Right kidney (tissue), 1 donor: ENCODE data around the gene PHKB.

Experiments used
- DNase-seq: peaks from one replicate; pipeline ENCODE4 v3.0.0-alpha.2; 2016

Gene PHKB

GRCh38 chr16:47687694-47688093 is 226.6 kb downstream of the PHKB start:
- no peak for DNase-seq

GRCh38 chr16:47693226-47693625 is 232.1 kb downstream of the PHKB start:
- no peak for DNase-seq

- no peak for DNase-seq
These were observed 233.4 kb downstream of the PHKB start for GRCh38 chr16:47694543-47694942.

- no peak for DNase-seq
These were observed 234.6 kb downstream of the PHKB start for GRCh38 chr16:47695756-47696155.

GRCh38 chr16:47697826-47698225 is 236.7 kb downstream of the PHKB start:
- no peak for DNase-seq

- DNase-seq = no peak
These were observed 238.0 kb downstream of the PHKB start for GRCh38 chr16:47699106-47699505.

- no peak for DNase-seq
These were observed 239.9 kb downstream of the PHKB start for GRCh38 chr16:47700857-47701587.

GRCh38 chr16:47705266-47705665 is 244.1 kb downstream of the PHKB start:
- DNase-seq = peak; percentile 11

- DNase-seq = no peak
These were observed 250.7 kb downstream of the PHKB start for GRCh38 chr16:47711809-47712208.

- DNase-seq = no peak
These were observed 251.4 kb downstream of the PHKB start for GRCh38 chr16:47712276-47713224.

GRCh38 chr16:47713225-47713595 is 252.1 kb downstream of the PHKB start:
- DNase-seq = no peak

GRCh38 chr16:47715442-47716083 is 254.4 kb downstream of the PHKB start:
- DNase-seq = no peak

- no peak for DNase-seq
These were observed 255.4 kb downstream of the PHKB start for GRCh38 chr16:47716571-47716970.

GRCh38 chr16:47719713-47720112 is 258.6 kb downstream of the PHKB start:
- DNase-seq = no peak

GRCh38 chr16:47721006-47721637 is 260.0 kb downstream of the PHKB start:
- no peak for DNase-seq

- DNase-seq = no peak
These were observed 260.9 kb downstream of the PHKB start for GRCh38 chr16:47722046-47722445.

GRCh38 chr16:47724115-47724785 is 263.1 kb downstream of the PHKB start:
- DNase-seq = no peak

- DNase-seq = no peak
These were observed 264.1 kb downstream of the PHKB start for GRCh38 chr16:47725188-47725695.

GRCh38 chr16:47726031-47726675 is 265.0 kb downstream of the PHKB start:
- DNase-seq = no peak

GRCh38 chr16:47727131-47727530 is 266.0 kb downstream of the PHKB start:
- no peak for DNase-seq

- DNase-seq = no peak
These were observed 267.1 kb downstream of the PHKB start for GRCh38 chr16:47728205-47728604.
